H1 (cell line): ENCODE results near the gene CHD5. TPM values are rescaled to one million over a fixed set of nuclear protein-coding genes. Genes with fewer than 3 reads are reported as not detected.

Experiments
- ATF3 ChIP-seq: IDR thresholded peaks from 2 replicates; pipeline ENCODE4 v1.6.1; 2011; ENCODE audit warnings: low read depth, mild to moderate bottlenecking, low read length; ENCODE audit not compliant: insufficient read depth
- CEBPB ChIP-seq: IDR thresholded peaks from 2 replicates; pipeline ENCODE4 v1.6.1; 2012; ENCODE audit warnings: low read depth, low read length
- POLR2AphosphoS5 ChIP-seq: IDR thresholded peaks from 2 replicates; pipeline ENCODE4 v1.6.1; 2011; ENCODE audit warnings: low read depth, low read length
- SIX5 ChIP-seq: IDR thresholded peaks from 2 replicates; pipeline ENCODE4 v1.6.1; 2011; ENCODE audit warnings: mild to moderate bottlenecking, low read depth, low read length
- polyA plus RNA-seq, 7 experiments: library from polyadenylated mRNA; depleted of rRNA in 3 of 7; stranded (reverse) in 5 of 7; unstranded in 2 of 7; fragments of >200 nt in 5 of 7; fragments of 200-250 nt in 2 of 7; gene quantifications; 1 replicate in 5 of 7; 2 replicates in 1 of 7; 4 replicates in 1 of 7; pipeline versions ENCODE4 v1.2.1 to v1.2.3, GENCODE V29; 2011 to 2013; ENCODE audit warnings: missing spikeins in 2 of 7, mixed read lengths in 2 of 7
- total RNA-seq: library from RNA; stranded (reverse); fragmentation: NEBNext Ultra II Directional; extraction: Animal tissue kit (Norgen Biotek cat#: 25700); gene quantifications from 2 replicates; pipeline ENCODE4 v1.2.1, GENCODE V29; 2021

Gene CHD5
- total and polyA plus RNA-seq, 2 of the 8 experiments (the other 6 are each of a cell fraction or from before 2014, with no cell fraction given) = 0.42 to 1.8 TPM

GRCh38 chr1:6053206-6053546 lies 126.9 kb downstream of the CHD5 start (continued):
- TF ChIP-seq SIX5 (no peak), POLR2AphosphoS5 (no peak), CEBPB (no peak), ATF3 (no peak)
